GM19239 (cell line): Measurements from ENCODE around the gene NLRP10.
"Not testable (repeated sequence)": the region's sequence is repeated elsewhere in the genome, so short reads cannot be mapped to it uniquely, and the experiment has no call there.

Experiments
- DNase-seq: peaks from one replicate; pipeline ENCODE4 v3.0.0; 2011; ENCODE audit warnings: low spot score; ENCODE audit not compliant: insufficient read length
- FAIRE-seq: peaks from 2 replicates; lab custom pipeline; 2011; peaks lifted over from hg19 to GRCh38; lab: Jason Lieb, UNC

NLRP10 gene, protein sequence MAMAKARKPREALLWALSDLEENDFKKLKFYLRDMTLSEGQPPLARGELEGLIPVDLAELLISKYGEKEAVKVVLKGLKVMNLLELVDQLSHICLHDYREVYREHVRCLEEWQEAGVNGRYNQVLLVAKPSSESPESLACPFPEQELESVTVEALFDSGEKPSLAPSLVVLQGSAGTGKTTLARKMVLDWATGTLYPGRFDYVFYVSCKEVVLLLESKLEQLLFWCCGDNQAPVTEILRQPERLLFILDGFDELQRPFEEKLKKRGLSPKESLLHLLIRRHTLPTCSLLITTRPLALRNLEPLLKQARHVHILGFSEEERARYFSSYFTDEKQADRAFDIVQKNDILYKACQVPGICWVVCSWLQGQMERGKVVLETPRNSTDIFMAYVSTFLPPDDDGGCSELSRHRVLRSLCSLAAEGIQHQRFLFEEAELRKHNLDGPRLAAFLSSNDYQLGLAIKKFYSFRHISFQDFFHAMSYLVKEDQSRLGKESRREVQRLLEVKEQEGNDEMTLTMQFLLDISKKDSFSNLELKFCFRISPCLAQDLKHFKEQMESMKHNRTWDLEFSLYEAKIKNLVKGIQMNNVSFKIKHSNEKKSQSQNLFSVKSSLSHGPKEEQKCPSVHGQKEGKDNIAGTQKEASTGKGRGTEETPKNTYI

DNA sequence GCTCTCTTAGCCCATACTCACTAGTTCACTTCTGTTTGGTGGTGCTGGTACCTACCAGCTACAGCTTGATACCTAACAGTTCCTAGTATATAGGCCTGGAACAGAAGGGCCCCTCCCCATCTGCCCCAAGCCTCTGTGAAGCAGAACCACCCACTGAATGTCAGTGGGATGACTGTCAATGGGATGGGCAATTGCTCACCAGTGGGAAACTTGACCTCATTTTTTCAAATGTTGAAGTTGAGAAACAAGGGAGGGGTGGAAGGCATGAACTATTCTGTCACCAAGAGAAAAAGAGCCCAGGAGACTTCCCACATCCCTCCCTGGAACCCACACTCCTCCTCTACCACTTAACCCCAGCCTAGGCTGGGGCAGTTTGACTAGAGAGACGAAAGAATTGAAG, at the start of gene NLRP10:
NLRP10 (minus strand) TSS at position 62 of the 400 bp plus-strand sequence. CDS start 1,952 bp downstream, outside the sequence.
- FAIRE-seq (no peak), DNase-seq (no peak)

DNA sequence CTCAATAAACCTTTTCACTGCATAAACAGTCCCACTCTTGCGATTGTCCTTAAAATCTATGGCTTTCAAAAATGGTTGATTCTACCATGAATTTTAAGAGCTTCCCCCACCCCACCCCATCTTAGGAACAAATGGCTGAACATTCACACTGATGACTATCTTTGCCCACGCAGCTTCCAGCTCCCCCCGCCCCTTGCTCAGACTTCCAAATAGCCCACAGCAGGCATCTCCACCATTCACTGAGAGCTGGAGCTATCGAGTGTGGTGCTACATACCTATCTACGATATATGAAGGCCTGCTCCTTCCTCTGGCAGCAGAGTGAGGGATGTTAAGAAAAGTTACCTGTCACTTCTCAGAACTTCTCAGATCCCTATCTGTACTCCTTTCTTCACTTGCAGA, 48.6 kb upstream of the NLRP10 start:
- no peak for FAIRE-seq
- no peak for DNase-seq

DNA sequence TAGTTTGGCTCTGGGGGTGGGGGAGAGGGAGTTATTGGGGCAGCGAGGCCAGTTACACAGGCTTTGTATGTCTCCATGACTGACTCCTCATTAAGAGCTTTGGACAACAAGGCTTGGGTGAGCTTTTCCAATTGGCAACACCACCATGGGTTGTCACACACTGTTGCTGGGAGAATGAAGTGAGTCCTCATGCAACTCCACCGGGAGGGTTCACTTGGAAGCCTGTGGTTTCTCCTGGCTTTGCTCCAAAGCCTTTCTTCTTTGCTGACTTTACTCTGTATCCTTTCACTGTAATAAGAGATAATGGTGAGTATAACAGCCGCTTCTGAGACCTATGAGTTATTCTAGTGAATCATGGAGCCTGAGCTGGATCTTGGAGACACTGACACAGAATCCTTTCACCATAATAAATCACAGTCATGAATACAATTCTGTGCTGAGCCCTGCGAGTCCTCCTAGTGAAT, 46.8 kb upstream of the NLRP10 start:
- FAIRE-seq (no peak), DNase-seq (no peak)

DNA sequence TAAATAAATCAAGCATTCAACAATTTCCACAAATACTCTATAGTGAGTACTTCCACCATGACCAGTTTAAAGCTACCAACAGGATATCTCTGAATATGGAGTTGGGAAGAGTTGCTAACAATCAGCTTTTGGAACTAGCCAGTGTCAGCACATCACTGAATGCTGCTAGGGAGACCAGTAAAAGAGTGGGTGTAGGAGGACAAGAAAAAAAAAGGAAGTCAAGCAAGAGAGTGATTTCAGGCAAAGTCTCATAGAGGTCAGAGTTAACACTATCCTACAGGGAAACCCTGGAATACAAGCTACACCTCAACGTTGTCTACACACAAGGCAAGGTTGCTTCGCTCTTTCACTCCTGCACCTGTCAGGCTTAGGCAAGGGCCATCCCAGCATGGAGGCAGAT, 46.1 kb upstream of the NLRP10 start:
- no peak for FAIRE-seq
- no peak for DNase-seq

DNA sequence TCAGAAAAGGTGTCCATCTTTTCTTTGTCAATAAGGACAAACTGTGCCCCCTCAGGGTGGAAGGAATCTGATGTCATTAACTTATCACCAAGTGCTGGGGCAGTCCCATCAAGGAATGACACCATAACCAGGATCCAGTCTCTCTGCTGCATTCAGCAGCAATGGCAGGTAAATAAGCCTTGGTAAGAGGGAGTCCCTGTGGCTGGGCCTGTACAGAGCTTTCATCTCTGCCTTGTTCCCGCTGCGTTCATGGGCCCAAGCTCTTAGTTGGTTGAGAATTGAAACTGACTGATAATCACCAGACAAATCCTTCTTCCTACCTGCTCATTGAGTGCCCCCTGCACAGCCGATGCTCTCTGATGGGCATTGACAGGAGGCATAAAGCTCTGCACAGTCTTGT, 44.6 kb upstream of the NLRP10 start:
- DNase-seq (no peak), FAIRE-seq (no peak)

DNA sequence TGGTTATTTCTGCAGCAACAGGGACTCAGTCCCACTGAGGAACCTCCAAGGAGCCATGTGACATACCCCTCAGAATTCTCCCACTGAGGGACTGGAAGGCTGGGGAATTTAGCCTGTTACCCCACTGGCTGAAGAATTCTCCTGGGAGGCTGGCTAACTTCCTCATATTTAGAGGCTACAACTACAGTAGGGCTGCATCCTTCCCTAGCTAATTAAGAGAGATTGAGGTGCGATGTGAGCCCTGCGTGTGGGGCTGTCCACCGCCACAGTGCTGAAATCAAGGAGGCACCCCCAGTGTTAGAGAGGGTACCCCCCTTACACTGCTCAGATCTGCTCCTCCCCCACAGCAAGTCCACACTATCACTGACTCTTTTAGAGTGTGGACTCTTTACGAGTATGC, 43.0 kb upstream of the NLRP10 start:
- DNase-seq: no peak
- FAIRE-seq: no peak

DNA sequence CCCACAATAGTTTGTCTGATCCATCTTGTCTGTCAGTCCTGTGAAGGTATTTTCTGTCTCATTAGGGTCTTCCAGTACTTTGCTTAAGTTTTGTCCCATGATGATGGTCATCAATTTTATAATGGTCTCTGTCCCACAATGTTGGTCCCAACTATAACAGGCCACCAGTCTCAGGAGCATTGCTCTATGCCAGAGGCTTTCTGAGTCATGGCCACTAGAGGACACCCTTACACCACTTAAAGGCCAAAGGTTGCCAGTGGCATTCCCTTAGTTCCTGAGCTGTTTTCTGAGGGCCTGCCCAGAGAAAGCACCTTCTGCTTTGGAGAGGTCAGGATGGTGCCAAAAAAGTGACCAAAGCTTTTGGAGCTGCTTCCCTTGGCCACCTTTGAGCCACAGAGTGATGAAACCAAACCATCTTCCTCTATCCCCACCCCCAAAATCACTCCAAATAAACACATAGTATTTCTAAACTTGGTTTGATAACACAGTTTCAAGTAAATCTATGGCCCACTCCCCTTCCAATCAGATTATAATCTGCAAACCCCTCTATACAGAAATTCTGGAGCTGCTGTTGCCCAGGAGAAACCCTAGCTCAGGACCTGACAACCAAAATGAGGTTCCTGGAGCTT, 41.2 kb upstream of the NLRP10 start:
- DNase-seq: no peak
- peak; percentile 93 for FAIRE-seq

DNA sequence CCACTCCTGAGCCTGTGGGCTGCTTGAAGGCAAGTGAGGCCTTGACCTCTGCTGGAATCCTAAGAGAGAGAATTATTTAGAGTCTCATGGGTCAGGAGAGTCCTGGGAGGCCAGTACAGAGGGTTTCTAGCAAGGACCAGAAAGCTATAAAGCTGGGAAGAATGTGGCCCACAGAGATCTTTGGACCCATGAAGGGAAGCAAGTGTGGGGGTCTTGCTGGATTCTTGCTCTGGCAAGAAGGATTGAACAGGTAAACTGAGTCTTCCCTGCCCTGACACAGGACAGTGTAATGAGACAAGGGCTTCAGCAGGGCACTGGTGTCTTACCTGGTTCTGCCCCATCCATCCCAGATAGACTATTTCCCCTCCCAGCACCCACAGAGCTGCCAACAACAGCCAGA, 40.3 kb upstream of the NLRP10 start:
- DNase-seq (no peak), FAIRE-seq (no peak)

DNA sequence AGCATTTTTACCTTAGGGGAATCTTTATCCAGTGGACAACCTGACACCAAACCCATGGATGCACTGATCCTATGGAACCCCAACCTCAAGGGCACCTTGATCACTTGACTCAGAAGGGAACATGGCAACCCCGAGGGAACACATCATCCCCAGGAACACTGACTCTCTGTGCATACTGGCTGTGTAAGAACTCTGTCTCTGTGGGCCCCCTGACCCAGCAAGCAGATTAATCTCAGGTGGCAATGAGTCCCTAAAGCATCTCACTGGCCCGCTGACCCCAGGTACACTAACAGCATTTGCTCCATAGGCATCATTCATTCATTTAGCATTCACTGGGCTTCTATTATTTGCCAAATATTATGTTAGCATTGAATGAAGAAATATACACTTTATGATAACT, 38.8 kb upstream of the NLRP10 start:
- DNase-seq (no peak), FAIRE-seq (no peak)

DNA sequence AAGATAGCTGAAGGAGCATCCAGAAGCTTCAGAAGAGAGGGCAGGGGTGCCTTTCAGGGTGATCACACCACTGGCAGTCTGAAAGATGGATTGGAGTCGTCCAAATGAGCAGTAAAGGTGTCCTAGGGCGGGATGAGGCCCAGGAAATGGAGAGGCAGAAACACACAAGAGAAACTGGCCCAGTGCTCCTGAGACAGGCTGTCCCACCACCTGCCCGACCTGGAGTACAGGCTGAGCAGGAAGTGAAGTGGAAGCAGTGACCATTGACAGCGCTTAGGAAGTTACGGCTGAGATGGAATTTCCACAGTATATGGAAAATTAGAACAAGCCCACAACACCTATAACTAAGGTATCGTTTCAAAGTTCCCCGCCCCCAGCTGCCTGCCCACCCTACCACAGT, 37.9 kb upstream of the NLRP10 start:
- FAIRE-seq: no peak

DNA sequence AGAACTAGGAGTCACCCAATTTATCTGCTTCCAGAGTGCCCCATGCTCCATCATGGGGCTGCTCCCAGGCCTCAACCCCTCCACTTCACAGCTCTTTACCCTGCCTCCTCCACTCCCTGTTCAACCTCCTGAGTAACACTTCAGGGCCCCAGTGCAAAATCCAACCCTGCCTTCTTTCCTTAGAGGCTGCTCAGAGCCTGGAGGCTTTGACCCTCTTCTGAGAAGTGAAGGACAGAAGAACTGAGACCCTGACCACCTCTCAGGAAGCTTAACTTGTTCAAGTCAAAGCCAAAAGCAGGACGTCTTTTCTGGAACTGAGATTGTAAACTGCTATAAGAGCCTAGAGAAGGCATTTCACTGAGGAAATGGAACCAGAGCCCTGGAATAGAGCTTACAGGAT, 37.4 kb upstream of the NLRP10 start:
- DNase-seq: no peak
- FAIRE-seq: no peak

More for the DNA sequence above, 37.9 kb upstream of the NLRP10 start:
- DNase-seq: no peak

DNA sequence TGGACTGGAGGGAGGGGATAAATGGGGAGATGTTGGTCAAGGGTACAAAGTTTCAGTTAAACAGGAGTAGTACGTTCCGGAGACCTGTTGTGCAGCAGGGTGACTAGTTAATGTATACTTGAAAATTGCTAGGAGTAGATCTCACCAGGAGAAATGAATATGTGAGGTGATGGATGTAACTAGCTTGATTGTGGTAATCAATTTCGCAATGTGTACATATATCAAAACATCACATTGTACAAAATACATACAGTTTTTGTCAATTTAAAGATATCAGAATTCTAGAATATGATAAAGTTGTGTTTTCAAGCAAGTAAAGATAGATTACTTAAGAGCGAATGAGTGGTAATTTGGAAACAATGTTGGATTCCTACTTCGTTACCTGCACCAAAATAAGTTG, 35.1 kb upstream of the NLRP10 start:
- no peak for DNase-seq
- no peak for FAIRE-seq

DNA sequence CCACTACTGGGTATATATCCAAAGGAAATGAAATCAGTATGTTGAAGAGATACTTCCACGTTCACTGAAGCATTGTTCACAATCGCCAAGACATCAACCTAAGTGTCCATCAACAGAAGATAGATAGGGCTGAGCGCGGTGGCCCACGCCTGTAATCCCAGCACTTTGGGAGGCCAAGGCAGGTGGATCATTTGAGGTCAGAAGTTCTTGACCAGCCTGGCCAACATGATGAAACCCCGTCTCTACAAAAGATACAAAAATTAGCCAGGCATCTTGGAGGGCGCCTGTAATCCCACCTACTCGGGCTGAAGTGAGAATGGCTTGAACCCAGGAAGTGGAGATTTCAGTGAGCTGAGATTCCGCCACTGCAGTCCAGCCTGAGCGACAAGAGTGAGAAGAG, 34.5 kb upstream of the NLRP10 start:
- FAIRE-seq (no peak), DNase-seq (no peak)

DNA sequence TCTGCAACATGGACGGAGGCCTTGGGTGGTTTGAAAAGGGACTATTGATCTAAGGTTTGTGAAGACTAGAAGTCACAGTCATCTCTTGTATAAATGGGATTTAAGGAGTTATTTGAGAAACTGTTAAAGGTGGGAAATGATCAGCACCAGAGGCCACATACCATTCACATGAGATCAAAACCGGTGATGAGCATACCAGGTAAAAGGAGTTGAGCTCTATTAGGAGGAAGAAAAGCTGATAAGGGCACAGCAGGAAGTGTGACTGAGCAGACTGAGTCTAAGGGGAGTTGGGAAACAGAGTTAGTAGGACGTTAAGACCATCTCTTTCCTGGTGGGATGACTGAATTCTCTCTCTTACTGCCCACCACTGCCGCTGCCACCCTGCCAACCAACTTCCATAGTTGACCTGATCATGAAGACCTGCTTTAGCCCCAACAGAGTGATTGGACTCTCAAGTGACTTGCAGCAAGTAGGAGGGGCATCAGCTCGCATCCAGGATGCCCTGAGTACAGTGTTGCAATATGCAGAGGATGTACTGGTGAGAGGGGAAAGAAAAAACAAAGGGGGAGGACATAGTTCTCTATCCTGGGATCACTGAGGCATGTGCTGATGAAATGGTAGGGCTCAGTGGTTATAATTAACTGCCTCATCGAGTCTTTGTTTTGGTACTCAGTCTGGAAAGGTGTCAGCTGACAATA, 29.5 kb upstream of the NLRP10 start:
- FAIRE-seq (no peak), DNase-seq (no peak)

DNA sequence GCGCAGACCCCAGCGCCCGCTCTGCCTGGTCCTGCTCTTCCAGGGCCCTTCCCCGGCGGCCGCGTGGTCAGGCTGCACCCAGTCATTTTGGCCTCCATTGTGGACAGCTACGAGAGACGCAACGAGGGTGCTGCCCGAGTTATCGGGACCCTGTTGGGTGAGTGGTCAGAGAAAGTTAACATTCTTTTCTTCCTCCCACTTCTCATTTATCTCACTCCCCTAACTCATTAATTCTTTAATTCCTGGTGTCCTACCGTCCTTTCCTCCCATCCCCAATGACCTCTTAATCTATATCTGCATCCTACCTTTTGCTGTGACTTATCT, 22.3 kb upstream of the NLRP10 start:
- FAIRE-seq: peak; percentile 28
- not testable (repeated sequence) for DNase-seq

DNA sequence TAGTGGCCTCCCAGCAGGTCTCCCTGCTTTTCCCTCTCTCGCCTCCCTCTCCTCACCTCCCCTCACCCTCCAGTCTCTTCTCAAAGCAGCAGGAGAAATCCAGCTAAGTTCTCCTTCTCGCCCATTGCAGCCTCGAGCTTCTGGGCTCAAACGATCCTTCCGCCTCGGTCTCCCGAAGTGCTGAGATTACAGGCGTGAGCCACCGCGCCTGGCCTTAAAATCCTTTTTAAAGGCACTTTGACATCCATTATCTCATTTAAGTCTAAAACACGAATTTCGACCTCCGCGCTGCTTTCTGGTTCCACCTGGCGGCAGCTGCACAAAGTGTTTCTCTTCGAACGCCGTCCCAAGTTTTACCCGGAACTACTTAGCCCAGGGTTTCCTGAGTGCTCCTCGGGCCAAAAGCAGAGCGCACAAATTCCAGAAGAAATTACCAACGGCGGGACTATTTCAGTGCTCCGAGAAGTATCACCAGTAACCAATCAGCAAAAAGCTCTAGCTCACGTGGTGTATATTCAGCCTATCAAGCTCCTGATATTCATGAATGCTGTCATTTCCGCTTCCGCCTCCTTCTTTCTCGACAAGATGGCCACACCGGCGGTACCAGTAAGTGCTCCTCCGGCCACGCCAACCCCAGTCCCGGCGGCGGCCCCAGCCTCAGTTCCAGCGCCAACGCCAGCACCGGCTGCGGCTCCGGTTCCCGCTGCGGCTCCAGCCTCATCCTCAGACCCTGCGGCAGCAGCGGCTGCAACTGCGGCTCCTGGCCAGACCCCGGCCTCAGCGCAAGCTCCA, 21.7 kb upstream of the NLRP10 start, which contains the start of gene EIF3F:
EIF3F (plus strand) TSS at position 570 of the 792 bp plus-strand sequence; CDS start at position 586, 16 bp downstream.
- DNase-seq: peak; percentile 69
- peak; percentile 98 for FAIRE-seq

DNA sequence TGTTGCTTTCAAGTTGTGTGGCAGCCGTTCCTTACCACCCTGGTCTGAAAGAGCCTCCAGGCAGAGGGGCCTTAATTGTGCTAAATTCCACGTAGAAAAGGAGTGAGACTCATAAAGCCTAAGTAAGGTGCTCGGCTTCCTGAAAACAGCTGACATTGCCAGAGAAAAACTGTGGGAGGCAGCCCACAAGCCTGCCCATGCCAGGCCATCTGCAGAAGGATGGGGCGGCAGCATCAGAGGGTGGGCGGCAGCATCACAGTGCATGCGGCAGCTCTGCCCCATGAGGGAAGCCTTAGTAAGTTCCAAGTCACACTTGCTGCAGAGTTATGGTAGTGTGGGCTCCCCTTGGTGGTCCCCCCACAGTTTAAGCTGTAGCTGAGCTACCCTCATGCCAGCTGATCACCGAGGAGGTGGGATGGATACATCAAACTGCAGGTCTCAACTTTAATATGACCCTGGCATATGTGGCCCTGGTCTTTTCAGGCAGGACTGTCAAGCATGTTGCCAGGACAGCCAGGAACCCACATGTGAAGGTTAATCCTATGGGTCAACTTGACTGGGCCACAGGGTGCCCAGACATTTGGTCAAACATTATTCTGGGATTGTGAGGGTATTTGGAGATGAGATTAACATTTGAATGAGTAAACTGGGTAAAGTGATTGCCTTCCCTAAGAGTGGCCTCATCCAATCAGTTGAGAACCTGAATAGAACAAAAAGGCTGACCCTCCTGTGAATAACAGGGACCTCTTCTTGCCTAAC, 18.8 kb upstream of the NLRP10 start:
- FAIRE-seq: no peak
- DNase-seq: no peak

DNA sequence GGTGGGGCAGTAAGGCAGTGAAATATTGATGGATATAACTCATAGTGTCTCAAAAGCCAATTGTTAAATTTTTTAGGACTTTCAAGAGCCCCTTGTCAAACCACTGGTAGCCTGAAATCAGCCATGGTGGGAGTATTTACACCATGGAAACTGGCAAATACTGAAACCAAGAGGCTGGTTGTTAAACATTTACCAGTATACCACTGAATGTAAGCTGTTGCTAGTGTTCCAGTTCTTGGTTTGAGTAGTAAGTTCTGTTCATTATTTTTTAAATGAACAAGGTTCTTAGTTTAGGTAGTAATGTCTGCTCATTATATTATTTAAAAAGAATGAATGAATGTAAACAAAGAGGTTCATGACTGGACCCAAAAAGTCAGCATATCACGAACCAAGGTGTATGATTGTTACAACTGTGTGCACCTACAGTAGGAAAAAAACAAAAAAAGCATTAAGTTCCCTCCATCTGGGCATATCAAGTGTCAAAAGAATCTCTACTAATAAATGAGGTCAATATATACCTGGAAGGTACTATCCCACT, 17.4 kb upstream of the NLRP10 start:
- FAIRE-seq: peak; percentile 84
- DNase-seq: no peak

DNA sequence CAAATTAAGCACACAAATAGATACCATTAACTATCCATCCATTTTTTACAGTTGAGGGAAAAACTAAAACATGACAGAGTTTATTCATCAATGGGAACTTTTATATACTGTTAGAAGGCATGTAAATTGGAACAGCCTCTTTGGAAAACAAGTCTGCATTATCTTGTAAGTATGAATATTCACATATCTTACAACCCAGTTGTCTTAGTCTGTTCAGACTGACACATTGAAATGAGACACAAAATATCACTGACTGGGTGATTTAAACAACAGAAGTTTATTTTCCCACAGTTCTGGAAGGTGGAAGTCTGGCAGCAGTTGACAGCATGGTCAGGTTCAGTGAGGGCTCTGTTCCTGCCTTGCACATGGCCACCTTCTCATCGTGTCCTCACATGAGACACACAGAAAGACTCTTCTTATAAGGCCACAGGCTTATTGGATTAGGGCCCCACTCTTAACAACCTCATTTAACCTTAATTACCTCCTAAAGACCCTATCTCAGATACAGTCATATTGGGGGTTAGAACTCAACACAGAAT, 16.4 kb upstream of the NLRP10 start:
- no peak for FAIRE-seq
- DNase-seq: no peak
